Endothelial cell of umbilical vein (primary cell): ENCODE results near the gene NOX5. TPM values are rescaled to one million over a fixed set of nuclear protein-coding genes. Genes with fewer than 3 reads are reported as not detected.

Source experiments
- BruUV-seq: library from RNA; stranded (reverse); fragments of 400-500 nt; replicated peaks from 2 replicates; lab custom pipeline; 2021; lab: Mats Ljungman, UMichigan
- CTCF ChIA-PET: fragments of 300-600, 350-600 bp; sonication (Branson Sonifier 250); formaldehyde crosslinking; loops from one replicate; lab custom pipeline; 2021; ENCODE audit warnings: antibody characterized with exemption, inconsistent platforms; lab: Charles Lee
- POLR2A ChIA-PET: fragments of 300-600, 350-600 bp; sonication (Branson Sonifier 250); formaldehyde crosslinking; loops from one replicate; lab custom pipeline; 2021; ENCODE audit warnings: antibody characterized with exemption, inconsistent platforms; lab: Charles Lee
- DNase-seq: peaks from one replicate; pipeline ENCODE4 v3.0.0-alpha.2; 2011; ENCODE audit warnings: low read depth, low spot score
- FAIRE-seq: peaks from 2 replicates; lab custom pipeline; 2011; peaks lifted over from hg19 to GRCh38; lab: Jason Lieb, UNC
- H2AFZ ChIP-seq: 2 replicates; pipeline ENCODE4 v1.6.0; 2012; ENCODE audit warnings: low read depth, low read length, control low read depth, inconsistent platforms
- H3K27ac ChIP-seq: 2 replicates; pipeline ENCODE4 v1.5.1; 2011; ENCODE audit warnings: low read depth, mild to moderate bottlenecking, control low read depth, low read length, moderate library complexity; ENCODE audit not compliant: insufficient read depth
- H3K27me3 ChIP-seq, 2 experiments: 2 replicates each; pipeline versions ENCODE4 v1.6.0 to v1.6.1; 2011; ENCODE audit warnings: low read length in 2 of 2, mixed read lengths in 1 of 2; ENCODE audit not compliant: control insufficient read depth in 2 of 2, insufficient read depth in 2 of 2
- H3K36me3 ChIP-seq, 2 experiments: 2 replicates in 1 of 2; 3 replicates in 1 of 2; pipeline ENCODE4 v1.5.1; 2011; ENCODE audit warnings: low read length in 2 of 2, mild to moderate bottlenecking in 1 of 2, moderate library complexity in 1 of 2; ENCODE audit not compliant: control insufficient read depth in 2 of 2, insufficient read depth in 2 of 2; ENCODE audit errors: extremely low read depth in 1 of 2
- H3K4me1 ChIP-seq: 3 replicates; pipeline ENCODE4 v1.5.1; 2011; ENCODE audit warnings: mild to moderate bottlenecking, low read length; ENCODE audit not compliant: control insufficient read depth, insufficient read depth; ENCODE audit errors: extremely low read depth
- H3K4me2 ChIP-seq: 2 replicates; pipeline ENCODE4 v1.6.1; 2011; ENCODE audit warnings: low read length, control low read depth, mixed read lengths; ENCODE audit not compliant: insufficient read depth
- H3K4me3 ChIP-seq, 3 experiments: fragments of 200-600 bp in 1 of 3; sonication (generic), shearing (Covaris generic) in 1 of 3; replicated peaks in 1 of 3; 2 replicates each; pipeline ENCODE4 v1.5.1; 2011 to 2016; ENCODE audit warnings: control low read depth in 3 of 3, low read length in 3 of 3, mild to moderate bottlenecking in 2 of 3, inconsistent platforms in 1 of 3, low read depth in 1 of 3, moderate library complexity in 1 of 3; ENCODE audit not compliant: insufficient read depth in 1 of 3
- H3K79me2 ChIP-seq: 2 replicates; pipeline ENCODE4 v1.6.0; 2012; ENCODE audit warnings: low read length, inconsistent platforms; ENCODE audit not compliant: control insufficient read depth, insufficient read depth
- H3K9ac ChIP-seq: replicated peaks from 2 replicates; pipeline ENCODE3; 2011; ENCODE audit warnings: low read length, control low read depth; ENCODE audit not compliant: insufficient read depth; ENCODE audit errors: extremely low read depth
- H3K9me1 ChIP-seq: replicated peaks from 3 replicates; pipeline ENCODE4 v1.6.0; 2011; ENCODE audit warnings: mild to moderate bottlenecking, low read length; ENCODE audit not compliant: control insufficient read depth, insufficient read depth; ENCODE audit errors: extremely low read depth
- H3K9me3 ChIP-seq: replicated peaks from 2 replicates; pipeline ENCODE4 v1.5.1; 2012; ENCODE audit warnings: low read length, inconsistent platforms; ENCODE audit not compliant: control insufficient read depth, insufficient read depth
- H4K20me1 ChIP-seq: replicated peaks from 2 replicates; pipeline ENCODE3; 2011; ENCODE audit warnings: mild to moderate bottlenecking, low read length; ENCODE audit not compliant: control insufficient read depth, insufficient read depth; ENCODE audit errors: extremely low read depth
- CTCF ChIP-seq, 2 donors: IDR thresholded peaks; 1 replicate in 1 of 2; 2 replicates in 1 of 2; pipeline ENCODE4 v1.5.1; 2011; ENCODE audit warnings: low read length in 2 of 2, mild to moderate bottlenecking in 2 of 2, moderate library complexity in 2 of 2, control low read depth in 1 of 2, inconsistent platforms in 1 of 2, low read depth in 1 of 2; ENCODE audit not compliant: insufficient read depth in 1 of 2; ENCODE audit errors: extremely low read depth in 1 of 2
- EZH2 ChIP-seq: IDR thresholded peaks from 2 replicates; pipeline ENCODE4 v1.6.1; 2012; ENCODE audit warnings: borderline replicate concordance, low read depth, mild to moderate bottlenecking, moderate library complexity, low read length, inconsistent platforms; ENCODE audit not compliant: severe bottlenecking
- FOS ChIP-seq: IDR thresholded peaks from 2 replicates; pipeline ENCODE4 v1.6.1; 2011; ENCODE audit warnings: mild to moderate bottlenecking, low read length, moderate library complexity, borderline replicate concordance; ENCODE audit not compliant: insufficient read depth
- GATA2 ChIP-seq: IDR thresholded peaks from 2 replicates; pipeline ENCODE4 v1.7.0; 2011; ENCODE audit warnings: low read depth, mild to moderate bottlenecking, moderate library complexity, mixed read lengths, low read length; ENCODE audit not compliant: insufficient read length, insufficient read depth
- JUN ChIP-seq: IDR thresholded peaks from 2 replicates; pipeline ENCODE4 v1.6.1; 2011; ENCODE audit warnings: borderline replicate concordance, low read depth; ENCODE audit not compliant: insufficient read length, insufficient read depth
- MAX ChIP-seq: IDR thresholded peaks from 2 replicates; pipeline ENCODE4 v1.6.1; 2011; ENCODE audit not compliant: insufficient read depth, insufficient read length
- MYC ChIP-seq: IDR thresholded peaks from one replicate; pipeline ENCODE4 v1.6.1; 2011; ENCODE audit warnings: mild to moderate bottlenecking, low read depth, low read length
- POLR2A ChIP-seq: IDR thresholded peaks from 2 replicates; pipeline ENCODE4 v1.6.1; 2012; ENCODE audit warnings: low read depth, mild to moderate bottlenecking, control low read depth, low read length
- POLR2AphosphoS5 ChIP-seq: IDR thresholded peaks from 2 replicates; pipeline ENCODE4 v1.6.1; 2012; ENCODE audit warnings: low read depth, mild to moderate bottlenecking, control low read depth, low read length, moderate library complexity; ENCODE audit not compliant: insufficient read depth
- dilution Hi-C: fragments of 300-500 bp; cut with MboI; formaldehyde crosslinking; loops from one replicate; pipeline ENCODE4 v1.15.0; 2019; ENCODE audit warnings: low sequenced_read_pairs; ENCODE audit not compliant: extremely low pct_ligation_motif_present
- intact Hi-C: fragments of 100-400 bp; cut with micrococcal nuclease; formaldehyde crosslinking; loops from one replicate; pipeline ENCODE4 v1.10.0; 2022
- polyA plus RNA-seq, 4 experiments: library from polyadenylated mRNA; depleted of rRNA in 3 of 4; stranded (reverse) in 3 of 4; unstranded in 1 of 4; fragments of >200 nt; gene quantifications; 2 replicates each; pipeline versions ENCODE4 v1.2.1 to v1.2.3, GENCODE V29; 2011 to 2012; ENCODE audit warnings: missing spikeins in 1 of 4
- total RNA-seq: library from RNA; stranded (reverse); gene quantifications from 2 replicates; pipeline ENCODE4 v1.2.3, GENCODE V29; 2021

The NOX5 gene
- total and polyA plus RNA-seq, 2 donors (not counting 3 experiments of a cell fraction or from before 2014, with no cell fraction given) = 0.08 TPM; not detected in 1

GRCh38 chr15:68966996-68967395 lies 47.5 kb upstream of the NOX5 start:
- Histone ChIP-seq H4K20me1 (no peaks in the 10 kb centered on the region), H3K27me3 (peaks cover 4 to 18% of the 10 kb centered on the region in 2 experiments), H3K4me3 (no peak overlapping the region), H3K9me3 (no peaks in the 10 kb centered on the region), H3K9me1 (no peaks in the 10 kb centered on the region), H3K36me3 (no peaks in the 10 kb centered on the region), H3K9ac (no peak overlapping the region), H3K4me1 (no peaks in the 10 kb centered on the region), H3K4me2 (no peak overlapping the region), H3K79me2 (no peaks in the 10 kb centered on the region), H3K27ac (no peak overlapping the region), H2AFZ (no peak overlapping the region)
- ChIA-PET CTCF (no interaction called here), POLR2A (no interaction called here)
- TF ChIP-seq JUN (no peak), POLR2AphosphoS5 (no peak), MAX (no peak), POLR2A (no peak), FOS (no peak), CTCF (IDR thresholded peaks at IDR 0.05; ENCODE audit: extremely low read depth in 1 of 2, insufficient read depth in 1 of 2, low read depth in 1 of 2, low read length in 2 of 2) (no peak), EZH2 (no peak), GATA2 (no peak), MYC (no peak)
- FAIRE-seq (no peak), DNase-seq (peak; percentile 28)
- no TSS peak for BruUV-seq
- dilution Hi-C loops (no loop called here), intact Hi-C loops (no loop called here)
